ENCODE data around the gene MAP7.

DNA sequence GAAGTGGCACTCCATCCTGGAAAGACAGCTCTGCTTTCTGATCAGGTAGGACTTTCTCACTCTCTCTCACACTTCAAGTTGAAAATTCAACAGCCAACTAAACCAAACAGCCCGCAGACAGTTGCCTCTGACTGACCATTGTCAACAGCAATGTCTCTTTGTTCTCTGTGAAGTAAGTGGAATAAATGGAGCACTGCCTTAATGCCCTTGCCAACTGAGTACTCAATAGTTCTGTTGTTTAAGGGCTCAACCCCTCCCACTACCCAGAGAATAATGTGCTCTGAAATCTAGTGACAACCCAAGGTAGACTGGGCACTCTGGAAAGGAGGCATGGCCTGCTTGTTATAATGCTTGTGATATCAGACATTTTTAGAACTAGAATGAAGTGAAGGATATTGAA lies 243.8 kb downstream of the MAP7 start:
- TF ChIP-seq TEAD1 (CRISPR knock-in tag; IDR thresholded peaks at IDR 0.05): no peak
- TF ChIP-seq RB1 (IDR thresholded peaks at IDR 0.05; ENCODE audit: low read depth): no peak
- TF ChIP-seq ZNF551 (CRISPR knock-in tag; IDR thresholded peaks at IDR 0.05): no peak
- no peak for TF ChIP-seq SPI1 (IDR thresholded peaks at IDR 0.05; ENCODE audit: borderline replicate concordance, low read depth, low read length)
